Measurements from ENCODE around the gene ZNF587B. TPM values are rescaled to one million over a fixed set of nuclear protein-coding genes. Genes with fewer than 3 reads are reported as not detected.
"Not testable (repeated sequence)": the region's sequence is repeated elsewhere in the genome, so short reads cannot be mapped to it uniquely, and the experiment has no call there.

ZNF587B gene
- total RNA-seq, 2 experiments from 2014 or later = 23.0 to 23.8 TPM

DNA sequence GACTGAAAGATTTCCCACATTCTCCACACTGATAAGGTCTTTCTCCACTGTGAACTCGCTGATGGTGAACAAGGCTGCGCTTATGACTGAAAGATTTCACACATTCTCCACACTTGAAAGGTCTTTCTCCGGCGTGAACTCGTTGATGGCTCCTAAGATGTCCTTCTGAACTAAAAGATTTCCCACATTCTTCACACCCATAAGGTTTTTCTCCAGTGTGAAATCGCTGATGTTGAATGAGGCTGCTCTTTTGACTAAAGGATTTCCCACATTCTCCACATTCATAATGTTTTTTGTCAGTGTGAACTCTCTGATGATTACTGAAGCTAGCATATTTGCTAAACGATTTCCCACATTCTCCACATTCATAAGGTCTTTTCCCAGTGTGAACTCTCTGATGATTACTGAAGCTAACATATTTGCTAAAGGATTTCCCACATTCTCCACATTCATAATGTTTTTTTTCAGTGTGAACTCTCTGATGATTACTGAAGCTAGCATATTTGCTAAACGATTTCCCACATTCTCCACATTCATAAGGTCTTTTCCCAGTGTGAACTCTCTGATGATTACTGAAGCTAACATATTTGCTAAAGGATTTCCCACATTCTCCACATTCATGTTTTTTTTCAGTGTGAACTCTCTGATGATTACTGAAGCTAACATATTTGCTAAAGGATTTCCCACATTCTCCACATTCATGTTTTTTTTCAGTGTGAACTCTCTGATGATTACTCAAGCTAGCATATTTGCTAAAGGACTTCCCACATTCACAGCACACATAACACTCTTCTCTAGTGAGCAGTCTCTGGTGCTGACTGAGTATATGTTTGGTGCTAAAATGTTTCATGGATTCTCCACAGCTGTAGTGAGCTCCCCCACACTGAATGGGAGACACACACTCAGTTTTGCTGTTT lies 44.0 kb downstream of the ZNF587B start:
- POLR2A ChIA-PET; H3K4me3 Mint-ChIP-seq; DNase-seq; H3K4me3 ChIP-seq (ENCODE audit: low read length); H3K27ac Mint-ChIP-seq; H3K4me1 ChIP-seq (ENCODE audit: insufficient read depth, low read length); CTCF ChIA-PET; H3K27me3 Mint-ChIP-seq; intact Hi-C loops (cut with DNase I, micrococcal nuclease); H3K4me1 Mint-ChIP-seq (ENCODE audit: low read depth); H3K27ac ChIP-seq (ENCODE audit: low read depth in 1 of 2, low read length in 2 of 2); H3K27me3 ChIP-seq (ENCODE audit: control insufficient read depth in 1 of 2, insufficient read depth in 2 of 2, low read length in 2 of 2); ATAC-seq (ENCODE audit: poor library complexity): not testable (repeated sequence)
- Histone ChIP-seq H3K36me3 (ENCODE audit: insufficient read depth, low read length) (peaks cover 34% of the 10 kb centered on the region), H3K9me3 (ENCODE audit: control insufficient read depth in 1 of 2, insufficient read depth in 1 of 2, low read length in 2 of 2) (peaks cover 52 to 89% of the 10 kb centered on the region in 2 experiments)
- Mint-ChIP-seq H3K36me3 (ENCODE audit: low read depth) (peaks cover 92% of the 10 kb centered on the region), H3K9me3 (peaks cover 22% of the 10 kb centered on the region)

DNA sequence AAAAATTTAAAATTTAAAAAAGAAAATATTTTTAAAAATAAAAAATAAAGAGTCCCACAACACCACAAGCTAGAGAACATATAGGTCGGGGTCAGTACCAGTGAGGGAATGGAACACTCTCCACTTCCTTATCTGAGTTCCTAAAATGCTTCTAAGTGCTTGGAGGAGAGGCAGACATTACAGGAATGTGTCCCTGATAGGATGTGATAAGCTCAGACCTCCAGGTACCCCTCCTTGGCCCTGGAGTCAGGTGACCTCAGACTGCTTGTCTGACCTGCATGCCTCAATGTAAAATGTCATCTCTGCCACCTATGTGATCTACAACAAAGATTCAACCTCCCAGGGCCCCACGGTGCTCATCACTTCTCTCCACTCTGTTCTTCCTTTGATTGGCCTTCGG lies 55.9 kb downstream of the ZNF587B start:
- TF ChIP-seq, protein P1, sequence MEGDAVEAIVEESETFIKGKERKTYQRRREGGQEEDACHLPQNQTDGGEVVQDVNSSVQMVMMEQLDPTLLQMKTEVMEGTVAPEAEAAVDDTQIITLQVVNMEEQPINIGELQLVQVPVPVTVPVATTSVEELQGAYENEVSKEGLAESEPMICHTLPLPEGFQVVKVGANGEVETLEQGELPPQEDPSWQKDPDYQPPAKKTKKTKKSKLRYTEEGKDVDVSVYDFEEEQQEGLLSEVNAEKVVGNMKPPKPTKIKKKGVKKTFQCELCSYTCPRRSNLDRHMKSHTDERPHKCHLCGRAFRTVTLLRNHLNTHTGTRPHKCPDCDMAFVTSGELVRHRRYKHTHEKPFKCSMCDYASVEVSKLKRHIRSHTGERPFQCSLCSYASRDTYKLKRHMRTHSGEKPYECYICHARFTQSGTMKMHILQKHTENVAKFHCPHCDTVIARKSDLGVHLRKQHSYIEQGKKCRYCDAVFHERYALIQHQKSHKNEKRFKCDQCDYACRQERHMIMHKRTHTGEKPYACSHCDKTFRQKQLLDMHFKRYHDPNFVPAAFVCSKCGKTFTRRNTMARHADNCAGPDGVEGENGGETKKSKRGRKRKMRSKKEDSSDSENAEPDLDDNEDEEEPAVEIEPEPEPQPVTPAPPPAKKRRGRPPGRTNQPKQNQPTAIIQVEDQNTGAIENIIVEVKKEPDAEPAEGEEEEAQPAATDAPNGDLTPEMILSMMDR (IDR thresholded peaks at IDR 0.05) = no peak
- Mint-ChIP-seq H3K9me3 (peaks cover 11% of the 10 kb centered on the region), H3K4me3 (peak overlapping the region; percentile 55), H3K27me3 (no peaks in the 10 kb centered on the region), H3K36me3 (ENCODE audit: low read depth) (peaks cover 74% of the 10 kb centered on the region), H3K27ac (no peak overlapping the region), H3K4me1 (ENCODE audit: low read depth) (peaks cover 28% of the 10 kb centered on the region)
- H3K27me3 ChIP-seq (ENCODE audit: control insufficient read depth in 1 of 2, insufficient read depth in 2 of 2, low read length in 2 of 2) = no peaks in the 10 kb centered on the region
- ChIA-PET CTCF (no interaction called here), POLR2A (no interaction called here)
- H3K4me1 ChIP-seq (ENCODE audit: insufficient read depth, low read length) = peaks cover 24% of the 10 kb centered on the region
- peaks cover 15 to 59% of the 10 kb centered on the region in 2 experiments for H3K9me3 ChIP-seq (ENCODE audit: control insufficient read depth in 1 of 2, insufficient read depth in 1 of 2, low read length in 2 of 2)
- intact Hi-C loops (cut with DNase I, micrococcal nuclease) = loop anchor here in 1 of 2 experiments (10.0 kb wide), 1 partner anchor 269 kb away; the partner anchor contains the start of gene ZNF329
- no peak overlapping the region for H3K4me3 ChIP-seq (ENCODE audit: low read length)
- ATAC-seq (ENCODE audit: poor library complexity) (no peak), DNase-seq (no peak)
- H3K27ac ChIP-seq (ENCODE audit: low read depth in 1 of 2, low read length in 2 of 2) = no peak overlapping the region
- H3K36me3 ChIP-seq (ENCODE audit: insufficient read depth, low read length) = peaks cover 22% of the 10 kb centered on the region

DNA sequence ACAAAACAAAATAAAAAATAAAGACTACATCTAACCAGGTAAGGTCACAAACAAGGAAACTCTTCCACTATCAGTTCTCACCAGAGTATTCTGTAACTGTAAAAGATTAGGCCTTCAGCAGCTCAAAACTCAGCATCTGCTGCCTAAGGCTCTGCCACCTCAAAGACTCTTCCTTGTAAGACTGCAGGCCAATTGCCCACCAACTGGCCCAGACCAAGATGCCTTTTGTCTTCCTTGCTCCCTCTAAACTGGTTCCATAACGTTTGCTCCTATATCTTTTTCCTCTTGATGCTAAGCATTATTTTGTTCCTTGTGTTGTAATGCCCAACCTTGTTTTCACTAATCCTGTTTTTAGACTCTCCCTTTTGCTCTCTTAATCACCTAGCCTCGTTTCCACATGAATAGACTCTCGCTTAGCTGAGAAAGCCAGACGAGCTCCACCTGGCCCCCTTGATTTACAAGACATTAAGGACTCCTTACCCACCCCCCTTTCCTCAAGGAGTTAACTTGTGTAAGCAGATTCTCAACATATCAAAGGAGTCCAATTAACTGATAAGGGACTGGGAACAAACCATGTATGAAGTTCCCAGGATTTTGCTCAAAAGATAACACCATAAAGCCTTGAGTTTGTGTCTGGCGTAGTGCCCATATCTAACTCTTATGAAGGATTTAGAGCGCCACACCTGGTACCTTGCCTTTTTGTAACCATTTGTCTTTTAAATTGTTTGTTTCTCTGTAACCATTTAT lies 57.3 kb downstream of the ZNF587B start:
- no peaks in the 10 kb centered on the region for H3K27me3 ChIP-seq (ENCODE audit: control insufficient read depth in 1 of 2, insufficient read depth in 2 of 2, low read length in 2 of 2)
- CTCF ChIA-PET = no interaction called here
- peaks cover 22% of the 10 kb centered on the region for H3K36me3 ChIP-seq (ENCODE audit: insufficient read depth, low read length)
- ATAC-seq (ENCODE audit: poor library complexity) (no peak), DNase-seq (no peak)
- Mint-ChIP-seq H3K4me3 (peak overlapping the region; percentile 90), H3K27ac (peak overlapping the region; percentile 81), H3K36me3 (ENCODE audit: low read depth) (peaks cover 74% of the 10 kb centered on the region), H3K4me1 (ENCODE audit: low read depth) (peaks cover 28% of the 10 kb centered on the region), H3K27me3 (no peaks in the 10 kb centered on the region), H3K9me3 (peaks cover 11% of the 10 kb centered on the region)
- peaks cover 24% of the 10 kb centered on the region for H3K4me1 ChIP-seq (ENCODE audit: insufficient read depth, low read length)
- TF ChIP-seq, protein P1 (IDR thresholded peaks at IDR 0.05) = no peak
- H3K4me3 ChIP-seq (ENCODE audit: low read length) = no peak overlapping the region
- POLR2A ChIA-PET = interaction anchor here (0.6 to 2.4 kb wide), 7 partner anchors 37 to 258 kb away, joined by 3 to 15 read pairs (median 5); partner anchors contain the start of genes ZNF154, ZNF587, ZNF606 and ZNF776
- intact Hi-C loops (cut with DNase I, micrococcal nuclease) = loop anchor here in 1 of 2 experiments (10.0 kb wide), 1 partner anchor 267 kb away; the partner anchor contains the start of gene ZNF329
- peaks cover 15 to 69% of the 10 kb centered on the region in 2 experiments for H3K9me3 ChIP-seq (ENCODE audit: control insufficient read depth in 1 of 2, insufficient read depth in 1 of 2, low read length in 2 of 2)
- no peak overlapping the region for H3K27ac ChIP-seq (ENCODE audit: low read depth in 1 of 2, low read length in 2 of 2)
